HepG2 (cell line): ENCODE measurements around the gene GTF2H3. TPM values are rescaled to one million over a fixed set of nuclear protein-coding genes. Genes with fewer than 3 reads are reported as not detected.

Source experiments
- ATAC-seq: fragments of 200-7000 bp; cut with Tn5 transposase; 3 replicates; pipeline ENCODE4 v1.9.1; 2020; ENCODE audit warnings: mild to moderate bottlenecking, moderate library complexity
- BruUV-seq: library from RNA; stranded (reverse); fragments of 400-500 nt; replicated peaks from 2 replicates; lab custom pipeline; 2021; lab: Mats Ljungman, UMichigan
- CTCF ChIA-PET: fragments of 300-600 bp; formaldehyde crosslinking; extraction: SDS; loops from one replicate; lab custom pipeline; 2021; ENCODE audit warnings: low total read pairs, inconsistent platforms, low intra/inter-chr PET ratio; lab: Yijun Ruan, JAX
- POLR2A ChIA-PET: fragments of 350-600 bp; sonication (Branson Sonifier 250); formaldehyde crosslinking; loops from one replicate; lab custom pipeline; 2020; ENCODE audit warnings: antibody characterized with exemption, inconsistent platforms; lab: Yijun Ruan, JAX
- DNase-seq: peaks from one replicate; pipeline ENCODE4 v3.0.0-alpha.2; 2015; ENCODE audit warnings: low spot score
- FAIRE-seq: peaks from 3 replicates; lab custom pipeline; 2011; peaks lifted over from hg19 to GRCh38; lab: Jason Lieb, UNC
- H2AFZ ChIP-seq: one replicate; pipeline ENCODE4 v1.6.1; 2011; ENCODE audit warnings: low read length, inconsistent platforms
- H3K27ac ChIP-seq: fragments of 300-600 bp; 3 replicates; pipeline ENCODE4 v1.8.0; 2011; ENCODE audit warnings: mixed run types, mild to moderate bottlenecking, mixed read lengths, low read length, inconsistent platforms; ENCODE audit not compliant: insufficient read depth; ENCODE audit errors: extremely low read length
- H3K27me3 ChIP-seq, 2 experiments: fragments of 200-600 bp in 1 of 2; 2 replicates in 1 of 2; 3 replicates in 1 of 2; pipeline versions ENCODE4 v1.6.0 to v1.8.0; 2011; ENCODE audit warnings: low read length in 2 of 2, mild to moderate bottlenecking in 2 of 2, moderate library complexity in 2 of 2, inconsistent platforms in 1 of 2; ENCODE audit not compliant: insufficient read depth in 2 of 2, control insufficient read depth in 1 of 2
- H3K36me3 ChIP-seq, 2 experiments: fragments of 200-600 bp in 1 of 2; replicated peaks in 1 of 2; 2 replicates in 1 of 2; 3 replicates in 1 of 2; pipeline versions ENCODE4 v1.5.1 to v1.8.0; 2011; ENCODE audit warnings: low read length in 2 of 2, inconsistent platforms in 1 of 2; ENCODE audit not compliant: insufficient read depth in 2 of 2, control insufficient read depth in 1 of 2
- H3K4me1 ChIP-seq: 2 replicates; pipeline ENCODE4 v1.5.1; 2012; ENCODE audit warnings: low read length, inconsistent platforms; ENCODE audit not compliant: insufficient read depth
- H3K4me2 ChIP-seq: 2 replicates; pipeline ENCODE4 v1.6.0; 2011; ENCODE audit warnings: low read depth, low read length, inconsistent platforms
- H3K4me3 ChIP-seq, 3 experiments: fragments of 200-600 bp in 1 of 3; sonication (generic), shearing (Covaris generic) in 1 of 3; replicated peaks in 1 of 3; 2 replicates each; pipeline ENCODE4 v1.5.1; 2011 to 2016; ENCODE audit warnings: low read length in 3 of 3, inconsistent platforms in 2 of 3, low read depth in 2 of 3, mild to moderate bottlenecking in 2 of 3, control low read depth in 1 of 3, mixed read lengths in 1 of 3; ENCODE audit not compliant: insufficient read depth in 1 of 3
- H3K79me2 ChIP-seq: one replicate; pipeline ENCODE4 v1.6.1; 2011; ENCODE audit warnings: low read length, inconsistent platforms; ENCODE audit not compliant: insufficient read depth
- H3K9ac ChIP-seq: 2 replicates; pipeline ENCODE4 v1.6.0; 2011; ENCODE audit warnings: mild to moderate bottlenecking, low read depth, low read length, inconsistent platforms; ENCODE audit not compliant: insufficient read depth
- H3K9me3 ChIP-seq: 2 replicates; pipeline ENCODE4 v1.5.1; 2012; ENCODE audit warnings: mild to moderate bottlenecking, low read length
- H4K20me1 ChIP-seq: 2 replicates; pipeline ENCODE4 v1.6.0; 2011; ENCODE audit warnings: inconsistent platforms, mild to moderate bottlenecking, low read length, moderate library complexity; ENCODE audit not compliant: insufficient read depth
- ATAD3A ChIP-seq: sonication (generic); formaldehyde crosslinking; IDR thresholded peaks from 2 replicates; pipeline ENCODE4 v1.4.0; 2020; ENCODE audit warnings: missing genetic modification reagents
- CEBPG ChIP-seq: IDR thresholded peaks from 2 replicates; pipeline ENCODE4 v1.6.1; 2016
- PATZ1 ChIP-seq: sonication (generic); formaldehyde crosslinking; IDR thresholded peaks from 2 replicates; pipeline ENCODE4 v1.4.0; 2020; ENCODE audit warnings: missing genetic modification reagents
- RBM22 ChIP-seq: fragments of 200-400 bp; formaldehyde crosslinking; optimal IDR thresholded peaks from 2 replicates; pipeline ENCODE3; 2017; ENCODE audit warnings: mild to moderate bottlenecking, low read length, moderate library complexity
- REXO4 ChIP-seq: sonication (generic); formaldehyde crosslinking; IDR thresholded peaks from 2 replicates; pipeline ENCODE4 v1.8.0; 2022; ENCODE audit warnings: missing genetic modification reagents, mild to moderate bottlenecking, borderline replicate concordance
- SRY ChIP-seq: sonication (generic); formaldehyde crosslinking; IDR thresholded peaks from 2 replicates; pipeline ENCODE4 v1.8.0; 2022; ENCODE audit warnings: mild to moderate bottlenecking, missing genetic modification reagents
- TEAD2 ChIP-seq: sonication (generic); formaldehyde crosslinking; IDR thresholded peaks from 2 replicates; pipeline ENCODE4 v1.9.0; 2021; ENCODE audit warnings: missing genetic modification reagents
- THAP11 ChIP-seq: IDR thresholded peaks from 2 replicates; pipeline ENCODE4 v1.6.1; 2016; ENCODE audit warnings: missing biosample characterization, missing genetic modification reagents
- ZBTB8A ChIP-seq: sonication (generic); formaldehyde crosslinking; IDR thresholded peaks from 2 replicates; pipeline ENCODE4 v1.4.0; 2020; ENCODE audit warnings: mild to moderate bottlenecking, low read depth, missing genetic modification reagents, borderline replicate concordance
- ZMYM2 ChIP-seq: sonication (generic); formaldehyde crosslinking; IDR thresholded peaks from 2 replicates; pipeline ENCODE4 v1.8.0; 2022; ENCODE audit warnings: mild to moderate bottlenecking, missing genetic modification reagents
- ZNF263 ChIP-seq: sonication (generic); formaldehyde crosslinking; IDR thresholded peaks from 2 replicates; pipeline ENCODE4 v1.4.0; 2020; ENCODE audit warnings: missing genetic modification reagents
- ZNF333 ChIP-seq: sonication (generic); formaldehyde crosslinking; IDR thresholded peaks from 2 replicates; pipeline ENCODE4 v1.4.0; 2020; ENCODE audit warnings: mild to moderate bottlenecking, missing genetic modification reagents, borderline replicate concordance
- ZNF577 ChIP-seq: sonication (generic); formaldehyde crosslinking; IDR thresholded peaks from 2 replicates; pipeline ENCODE4 v1.4.0; 2020; ENCODE audit warnings: mild to moderate bottlenecking, low read depth, missing genetic modification reagents, borderline replicate concordance
- ZNF605 ChIP-seq: sonication (generic); formaldehyde crosslinking; IDR thresholded peaks from 2 replicates; pipeline ENCODE4 v1.8.0; 2022; ENCODE audit warnings: mild to moderate bottlenecking, missing genetic modification reagents
- ZNF678 ChIP-seq: sonication (generic); formaldehyde crosslinking; IDR thresholded peaks from 2 replicates; pipeline ENCODE4 v1.4.0; 2020; ENCODE audit warnings: mild to moderate bottlenecking, missing genetic modification reagents
- WGBS: methylation state at CpG from one replicate; pipeline ENCODE4 v1.1.6; 2017; ENCODE audit warnings: low lambda C conversion rate; 5-methylcytosine and 5-hydroxymethylcytosine counted together
- in situ Hi-C: cut with HindIII; loops from 2 replicates; pipeline ENCODE4 v1.10.0; 2017; ENCODE audit warnings: low pct_unique_long_range_greater_than_20kb; ENCODE audit not compliant: extremely low pct_ligation_motif_present
- intact Hi-C: fragments of 100-400 bp; cut with micrococcal nuclease; formaldehyde crosslinking; loops from one replicate; pipeline ENCODE4 v1.10.0; 2022; ENCODE audit not compliant: unreplicated experiment
- polyA plus RNA-seq, 8 experiments: library from polyadenylated mRNA; depleted of rRNA in 3 of 8; stranded (reverse) in 7 of 8; unstranded in 1 of 8; fragments of >200 nt; fragmentation: Illumina TruSeq in 4 of 8; extraction: Trizol in 4 of 8; gene quantifications; 2 replicates each; pipeline versions ENCODE4 v1.2.1 to v1.2.3, GENCODE V29; 2011 to 2016; ENCODE audit warnings: low read depth in 4 of 8, missing spikeins in 1 of 8, mixed read lengths in 1 of 8; ENCODE audit not compliant: insufficient read depth in 1 of 8
- total RNA-seq, 5 experiments: library from RNA; depleted of rRNA; stranded (reverse); fragments of >200 nt; fragmentation: Illumina TruSeq; extraction: Trizol; gene quantifications; 2 replicates each; pipeline ENCODE4 v1.2.3, GENCODE V29; 2016; ENCODE audit warnings: low read depth in 1 of 5
- TF ChIP-seq, protein P1 (sequence below): IDR thresholded peaks from 2 replicates; pipeline ENCODE4 v1.6.1; 2016; ENCODE audit warnings: mild to moderate bottlenecking, missing biosample characterization, missing genetic modification reagents
- TF ChIP-seq, protein P2 (sequence below): sonication (generic); formaldehyde crosslinking; IDR thresholded peaks from one replicate; pipeline ENCODE4 v1.5.1; 2020; ENCODE audit warnings: mild to moderate bottlenecking, missing genetic modification reagents; ENCODE audit errors: not compliant biosample characterization

GTF2H3 gene
- total and polyA plus RNA-seq, 2 of the 13 experiments (the other 11 are each of a cell fraction or from before 2014, with no cell fraction given), result 35.8 to 58.8 TPM

GRCh38 chr12:123608182-123608581, 25.4 kb upstream of the GTF2H3 start:
- Histone ChIP-seq H3K9me3 (no peaks in the 10 kb centered on the region), H4K20me1 (no peaks in the 10 kb centered on the region), H3K79me2 (peaks cover 25% of the 10 kb centered on the region), H3K36me3 (peaks cover 30 to 82% of the 10 kb centered on the region in 2 experiments), H3K27ac (no peak overlapping the region), H3K4me2 (no peak overlapping the region), H2AFZ (no peak overlapping the region), H3K9ac (no peak overlapping the region), H3K27me3 (no peaks in the 10 kb centered on the region), H3K4me3 (no peak overlapping the region), H3K4me1 (peaks cover 18% of the 10 kb centered on the region)
- 97% methylated on average over 8 of the region's 8 CpGs for WGBS
- in situ Hi-C loops, result no loop called here
- no peak for FAIRE-seq
- ChIA-PET CTCF (no interaction called here), POLR2A (no interaction called here)
- no peak for ATAC-seq
- BruUV-seq, result no TSS peak
- intact Hi-C loops, result no loop called here
- DNase-seq, result no peak
- TF ChIP-seq, protein P1, sequence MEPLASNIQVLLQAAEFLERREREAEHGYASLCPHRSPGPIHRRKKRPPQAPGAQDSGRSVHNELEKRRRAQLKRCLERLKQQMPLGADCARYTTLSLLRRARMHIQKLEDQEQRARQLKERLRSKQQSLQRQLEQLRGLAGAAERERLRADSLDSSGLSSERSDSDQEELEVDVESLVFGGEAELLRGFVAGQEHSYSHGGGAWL (CRISPR knock-in tag), result no peak
- no peak for TF ChIP-seq CEBPG (CRISPR knock-in tag)
- TF ChIP-seq ZNF678 (CRISPR knock-in tag), result no peak
- TF ChIP-seq ZNF263 (CRISPR knock-in tag), result no peak
- no peak for TF ChIP-seq ZNF333 (CRISPR knock-in tag)
- no peak for TF ChIP-seq ZNF605 (CRISPR knock-in tag)
- no peak for TF ChIP-seq ZMYM2
- TF ChIP-seq, protein P2, sequence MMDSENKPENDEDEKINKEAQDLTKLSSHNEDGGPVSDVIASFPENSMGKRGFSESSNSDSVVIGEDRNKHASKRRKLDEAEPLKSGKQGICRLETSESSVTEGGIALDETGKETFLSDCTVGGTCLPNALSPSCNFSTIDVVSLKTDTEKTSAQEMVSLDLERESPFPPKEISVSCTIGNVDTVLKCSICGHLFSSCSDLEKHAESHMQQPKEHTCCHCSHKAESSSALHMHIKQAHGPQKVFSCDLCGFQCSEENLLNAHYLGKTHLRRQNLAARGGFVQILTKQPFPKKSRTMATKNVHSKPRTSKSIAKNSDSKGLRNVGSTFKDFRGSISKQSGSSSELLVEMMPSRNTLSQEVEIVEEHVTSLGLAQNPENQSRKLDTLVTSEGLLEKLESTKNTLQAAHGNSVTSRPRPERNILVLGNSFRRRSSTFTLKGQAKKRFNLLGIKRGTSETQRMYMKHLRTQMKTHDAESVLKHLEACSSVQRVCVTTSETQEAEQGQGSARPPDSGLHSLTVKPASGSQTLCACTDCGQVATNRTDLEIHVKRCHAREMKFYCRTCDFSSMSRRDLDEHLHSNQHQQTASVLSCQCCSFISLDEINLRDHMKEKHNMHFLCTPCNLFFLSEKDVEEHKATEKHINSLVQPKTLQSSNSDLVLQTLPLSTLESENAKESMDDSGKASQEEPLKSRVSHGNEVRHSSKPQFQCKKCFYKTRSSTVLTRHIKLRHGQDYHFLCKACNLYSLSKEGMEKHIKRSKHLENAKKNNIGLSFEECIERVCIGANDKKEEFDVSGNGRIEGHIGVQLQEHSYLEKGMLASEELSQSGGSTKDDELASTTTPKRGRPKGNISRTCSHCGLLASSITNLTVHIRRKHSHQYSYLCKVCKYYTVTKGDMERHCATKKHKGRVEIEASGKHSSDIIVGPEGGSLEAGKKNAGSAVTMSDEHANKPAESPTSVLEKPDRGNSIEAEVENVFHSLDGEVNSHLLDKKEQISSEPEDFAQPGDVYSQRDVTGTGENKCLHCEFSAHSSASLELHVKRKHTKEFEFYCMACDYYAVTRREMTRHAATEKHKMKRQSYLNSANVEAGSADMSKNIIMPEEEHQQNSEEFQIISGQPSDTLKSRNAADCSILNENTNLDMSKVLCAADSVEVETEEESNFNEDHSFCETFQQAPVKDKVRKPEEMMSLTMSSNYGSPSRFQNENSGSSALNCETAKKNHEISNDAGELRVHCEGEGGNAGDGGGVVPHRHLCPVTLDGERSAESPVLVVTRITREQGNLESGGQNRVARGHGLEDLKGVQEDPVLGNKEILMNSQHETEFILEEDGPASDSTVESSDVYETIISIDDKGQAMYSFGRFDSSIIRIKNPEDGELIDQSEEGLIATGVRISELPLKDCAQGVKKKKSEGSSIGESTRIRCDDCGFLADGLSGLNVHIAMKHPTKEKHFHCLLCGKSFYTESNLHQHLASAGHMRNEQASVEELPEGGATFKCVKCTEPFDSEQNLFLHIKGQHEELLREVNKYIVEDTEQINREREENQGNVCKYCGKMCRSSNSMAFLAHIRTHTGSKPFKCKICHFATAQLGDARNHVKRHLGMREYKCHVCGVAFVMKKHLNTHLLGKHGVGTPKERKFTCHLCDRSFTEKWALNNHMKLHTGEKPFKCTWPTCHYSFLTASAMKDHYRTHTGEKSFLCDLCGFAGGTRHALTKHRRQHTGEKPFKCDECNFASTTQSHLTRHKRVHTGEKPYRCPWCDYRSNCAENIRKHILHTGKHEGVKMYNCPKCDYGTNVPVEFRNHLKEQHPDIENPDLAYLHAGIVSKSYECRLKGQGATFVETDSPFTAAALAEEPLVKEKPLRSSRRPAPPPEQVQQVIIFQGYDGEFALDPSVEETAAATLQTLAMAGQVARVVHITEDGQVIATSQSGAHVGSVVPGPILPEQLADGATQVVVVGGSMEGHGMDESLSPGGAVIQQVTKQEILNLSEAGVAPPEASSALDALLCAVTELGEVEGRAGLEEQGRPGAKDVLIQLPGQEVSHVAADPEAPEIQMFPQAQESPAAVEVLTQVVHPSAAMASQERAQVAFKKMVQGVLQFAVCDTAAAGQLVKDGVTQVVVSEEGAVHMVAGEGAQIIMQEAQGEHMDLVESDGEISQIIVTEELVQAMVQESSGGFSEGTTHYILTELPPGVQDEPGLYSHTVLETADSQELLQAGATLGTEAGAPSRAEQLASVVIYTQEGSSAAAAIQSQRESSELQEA (CRISPR knock-in tag), result no peak
- TF ChIP-seq RBM22, result no peak
- TF ChIP-seq ZBTB8A (CRISPR knock-in tag), result no peak
- TF ChIP-seq PATZ1 (CRISPR knock-in tag), result no peak
- no peak for TF ChIP-seq THAP11 (CRISPR knock-in tag)
- no peak for TF ChIP-seq ZNF577 (CRISPR knock-in tag)
- TF ChIP-seq REXO4 (CRISPR knock-in tag), result no peak
- TF ChIP-seq TEAD2 (CRISPR knock-in tag), result no peak
- TF ChIP-seq ATAD3A (CRISPR knock-in tag), result no peak
- no peak for TF ChIP-seq SRY (CRISPR knock-in tag)
